Tibial artery (tissue), 4 donors: ENCODE data around the gene PTPRA.
A peak's percentile ranks its signal among the peaks of the same experiment; 100 is the strongest.

ENCODE experiments used
- DNase-seq, 2 donors: peaks; one replicate each; pipeline ENCODE4 v3.0.0-alpha.2; 2019
- H3K27ac ChIP-seq, 2 donors: fragments of 200-600 bp; sonication (generic) in 1 of 2; 1 replicate in 1 of 2; 2 replicates in 1 of 2; pipeline ENCODE4 v1.5.1; 2018 to 2019; ENCODE audit warnings: mild to moderate bottlenecking in 1 of 2
- H3K27me3 ChIP-seq, 2 donors: fragments of 200-600 bp; sonication (generic) in 1 of 2; one replicate each; pipeline versions ENCODE4 v1.5.1 to v1.6.0; 2016 to 2019
- H3K36me3 ChIP-seq, 3 donors: fragments of 200-600 bp; sonication (generic) in 2 of 3; one replicate each; pipeline ENCODE4 v1.5.1; 2016 to 2019; ENCODE audit warnings: mild to moderate bottlenecking in 2 of 3
- H3K4me1 ChIP-seq, 4 donors: fragments of 200-600 bp; sonication (generic) in 2 of 4; 1 replicate in 3 of 4; 2 replicates in 1 of 4; pipeline ENCODE4 v1.5.1; 2016 to 2019
- H3K4me3 ChIP-seq, 2 donors: fragments of 200-600 bp; sonication (generic) in 1 of 2; 1 replicate in 1 of 2; 2 replicates in 1 of 2; pipeline ENCODE4 v1.5.1; 2018 to 2019; ENCODE audit warnings: mild to moderate bottlenecking in 2 of 2
- H3K9me3 ChIP-seq, 3 donors: fragments of 200-600 bp; sonication (generic) in 1 of 3; one replicate each; pipeline ENCODE4 v1.5.1; 2016 to 2019
- intact Hi-C: fragments of 100-400 bp; cut with DNase I; formaldehyde crosslinking; loops from one replicate; pipeline ENCODE4 v1.15.0; 2023; ENCODE audit warnings: low total_unique reads
- TF ChIP-seq, protein P1 (sequence below), 2 experiments: fragments of 200-600 bp in 1 of 2; fragments of 450-650 bp in 1 of 2; IDR thresholded peaks; one replicate each; pipeline ENCODE4 v1.5.1; 2017 to 2019; ENCODE audit warnings: antibody characterized with exemption in 2 of 2, mild to moderate bottlenecking in 1 of 2, moderate library complexity in 1 of 2

PTPRA gene

GRCh38 chr20:3043322-3043721, 170.0 kb downstream of the PTPRA start, which contains the start of gene GNRH2:
Gene GNRH2, plus strand, starts transcription at chr20:3043622. Its CDS starts 793 bp downstream, at chr20:3044415.
- no peak for DNase-seq
- intact Hi-C loops = no loop called here

DNA sequence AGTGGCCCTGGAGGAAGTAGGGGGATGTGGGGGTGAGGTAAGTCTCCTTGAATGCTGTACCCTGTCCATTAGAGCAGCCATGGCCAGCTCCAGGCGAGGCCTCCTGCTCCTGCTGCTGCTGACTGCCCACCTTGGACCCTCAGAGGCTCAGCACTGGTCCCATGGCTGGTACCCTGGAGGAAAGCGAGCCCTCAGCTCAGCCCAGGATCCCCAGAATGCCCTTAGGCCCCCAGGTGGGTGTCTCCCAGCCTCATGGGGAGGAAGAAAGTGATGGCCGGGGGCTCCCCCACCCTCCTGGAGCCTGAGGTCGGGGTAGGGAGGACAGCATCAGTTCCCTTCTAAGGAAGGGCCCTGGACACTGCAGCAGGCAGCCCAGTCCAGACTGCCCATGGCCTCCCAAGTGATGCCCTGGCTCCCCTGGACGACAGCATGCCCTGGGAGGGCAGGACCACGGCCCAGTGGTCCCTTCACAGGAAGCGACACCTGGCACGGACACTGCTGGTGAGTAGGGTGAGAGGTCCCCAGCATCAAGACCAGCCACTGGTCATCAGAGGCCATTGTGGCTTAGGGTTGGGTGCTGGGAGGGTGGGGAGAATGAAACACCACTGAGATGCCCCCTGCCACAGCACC, 171.2 kb downstream of the PTPRA start:
- H3K27ac ChIP-seq = peak overlapping the region in 1 of 2 donors; percentile 88
- no peaks in the 10 kb centered on the region for H3K9me3 ChIP-seq
- peaks cover 0 to 46% (median 33%) of the 10 kb centered on the region in 4 donors for H3K4me1 ChIP-seq
- no peak for DNase-seq
- intact Hi-C loops = no loop called here
- no peaks in the 10 kb centered on the region for H3K27me3 ChIP-seq
- H3K4me3 ChIP-seq = no peak overlapping the region
- H3K36me3 ChIP-seq = peaks cover 18 to 35% (median 26%) of the 10 kb centered on the region in 3 donors
- TF ChIP-seq, protein P1, sequence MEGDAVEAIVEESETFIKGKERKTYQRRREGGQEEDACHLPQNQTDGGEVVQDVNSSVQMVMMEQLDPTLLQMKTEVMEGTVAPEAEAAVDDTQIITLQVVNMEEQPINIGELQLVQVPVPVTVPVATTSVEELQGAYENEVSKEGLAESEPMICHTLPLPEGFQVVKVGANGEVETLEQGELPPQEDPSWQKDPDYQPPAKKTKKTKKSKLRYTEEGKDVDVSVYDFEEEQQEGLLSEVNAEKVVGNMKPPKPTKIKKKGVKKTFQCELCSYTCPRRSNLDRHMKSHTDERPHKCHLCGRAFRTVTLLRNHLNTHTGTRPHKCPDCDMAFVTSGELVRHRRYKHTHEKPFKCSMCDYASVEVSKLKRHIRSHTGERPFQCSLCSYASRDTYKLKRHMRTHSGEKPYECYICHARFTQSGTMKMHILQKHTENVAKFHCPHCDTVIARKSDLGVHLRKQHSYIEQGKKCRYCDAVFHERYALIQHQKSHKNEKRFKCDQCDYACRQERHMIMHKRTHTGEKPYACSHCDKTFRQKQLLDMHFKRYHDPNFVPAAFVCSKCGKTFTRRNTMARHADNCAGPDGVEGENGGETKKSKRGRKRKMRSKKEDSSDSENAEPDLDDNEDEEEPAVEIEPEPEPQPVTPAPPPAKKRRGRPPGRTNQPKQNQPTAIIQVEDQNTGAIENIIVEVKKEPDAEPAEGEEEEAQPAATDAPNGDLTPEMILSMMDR (IDR thresholded peaks at IDR 0.05) = no peak

More at GRCh38 chr20:3043322-3043721, 170.0 kb downstream of the PTPRA start, which contains the start of gene GNRH2:
- no peak within 1 kb of the TSS for H3K4me3 ChIP-seq
- H3K4me1 ChIP-seq = peaks cover 0 to 46% (median 33%) of the 10 kb centered on the region in 4 donors
- peaks cover 20 to 35% (median 28%) of the 10 kb centered on the region in 3 donors for H3K36me3 ChIP-seq
- peak within 1 kb of the TSS; percentile 60 to 88 for H3K27ac ChIP-seq
- H3K9me3 ChIP-seq = no peaks in the 10 kb centered on the region
- TF ChIP-seq, protein P1 (IDR thresholded peaks at IDR 0.05) = no peak
- H3K27me3 ChIP-seq = no peaks in the 10 kb centered on the region

DNA sequence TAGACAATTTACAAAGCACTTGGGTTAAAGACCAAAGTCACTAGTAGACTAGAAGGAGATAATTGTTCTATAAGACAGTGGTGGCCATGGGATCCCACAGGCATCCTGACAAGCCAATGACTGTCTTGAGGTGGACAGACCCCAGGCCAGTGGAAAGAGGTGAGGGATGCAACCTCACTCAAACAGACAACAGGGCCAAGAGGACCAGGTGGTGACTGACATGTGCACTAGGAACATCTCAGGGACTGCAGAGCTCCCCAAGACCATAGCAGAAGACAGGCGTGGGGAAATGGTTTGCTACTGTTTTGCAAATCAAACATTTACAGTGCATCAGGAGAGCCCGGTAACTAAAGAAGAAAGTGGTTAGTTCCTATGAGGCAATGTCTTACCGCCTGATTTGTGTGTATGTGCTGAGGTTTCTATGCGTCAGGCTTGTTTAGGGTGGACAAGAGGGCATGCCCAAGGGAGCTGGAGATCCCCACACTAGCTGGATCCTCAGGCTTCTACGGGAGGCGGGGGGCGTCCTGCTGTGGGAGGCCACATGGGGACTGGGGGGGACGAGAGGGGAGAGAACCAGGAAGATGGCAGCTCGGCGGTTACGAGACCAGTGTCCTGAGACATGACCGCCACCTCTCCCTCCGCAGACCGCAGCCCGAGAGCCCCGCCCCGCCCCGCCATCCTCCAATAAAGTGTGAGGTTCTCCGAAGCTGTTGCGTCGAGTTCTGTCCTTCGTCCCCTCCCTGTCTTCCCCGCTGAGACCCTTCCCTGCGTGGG, 171.9 kb downstream of the PTPRA start:
- Histone ChIP-seq H3K27ac (peak overlapping the region; percentile 88 to 93), H3K36me3 (peaks cover 15 to 35% (median 26%) of the 10 kb centered on the region in 3 donors), H3K4me3 (peak overlapping the region; percentile 74 to 77), H3K4me1 (peaks cover 0 to 46% (median 33%) of the 10 kb centered on the region in 4 donors), H3K9me3 (no peaks in the 10 kb centered on the region), H3K27me3 (no peaks in the 10 kb centered on the region)
- intact Hi-C loops = no loop called here
- peak; percentile 85 to 91 for DNase-seq
- TF ChIP-seq, protein P1 (IDR thresholded peaks at IDR 0.05) = no peak

- peak within 1 kb of the TSS; percentile 74 to 77 for H3K4me3 ChIP-seq
- peaks cover 15 to 31% (median 26%) of the 10 kb centered on the region in 3 donors for H3K36me3 ChIP-seq
These were observed 172.8 kb downstream of the PTPRA start, which contains the start of gene MRPS26 for GRCh38 chr20:3045816-3046676. Gene MRPS26, plus strand, starts transcription at chr20:3046052. Its CDS starts 17 bp downstream, at chr20:3046069.

More at GRCh38 chr20:3045816-3046676, 172.8 kb downstream of the PTPRA start, which contains the start of gene MRPS26:
- H3K27me3 ChIP-seq = no peaks in the 10 kb centered on the region
- H3K27ac ChIP-seq = peak within 1 kb of the TSS; percentile 88 to 93
- peak; percentile 91 to 93 for DNase-seq
- H3K4me1 ChIP-seq = peaks cover 0 to 46% (median 33%) of the 10 kb centered on the region in 4 donors
- H3K9me3 ChIP-seq = no peaks in the 10 kb centered on the region
- intact Hi-C loops = no loop called here
- TF ChIP-seq, protein P1 (IDR thresholded peaks at IDR 0.05) = no peak
